Parathyroid adenoma (tissue), 2 donors: ENCODE measurements around the gene AGFG2.

Experiments used
- H2AFZ ChIP-seq: fragments of 300-600 bp; sonication (generic); one replicate; pipeline ENCODE4 v1.7.0; 2017; ENCODE audit warnings: antibody characterized with exemption, mild to moderate bottlenecking
- H3K27ac ChIP-seq: fragments of 300-600 bp; sonication (generic); one replicate; pipeline ENCODE4 v1.7.0; 2017
- H3K27me3 ChIP-seq: fragments of 300-600 bp; sonication (generic); one replicate; pipeline ENCODE4 v1.7.0; 2017; ENCODE audit warnings: low read length; ENCODE audit not compliant: control insufficient read depth, insufficient read depth
- H3K36me3 ChIP-seq: fragments of 300-600 bp; sonication (generic); one replicate; pipeline ENCODE4 v1.7.0; 2017; ENCODE audit warnings: low read length; ENCODE audit not compliant: control insufficient read depth, insufficient read depth
- H3K4me1 ChIP-seq: fragments of 300-600 bp; sonication (generic); one replicate; pipeline ENCODE4 v1.7.0; 2017; ENCODE audit warnings: control low read depth
- H3K4me2 ChIP-seq: fragments of 300-600 bp; sonication (generic); one replicate; pipeline ENCODE4 v1.7.0; 2017; ENCODE audit warnings: low read length
- H3K4me3 ChIP-seq: fragments of 300-600 bp; sonication (generic); one replicate; pipeline ENCODE4 v1.7.0; 2017; ENCODE audit warnings: low read depth, low read length
- H3K79me2 ChIP-seq: fragments of 300-600 bp; sonication (generic); one replicate; pipeline ENCODE4 v1.7.0; 2017; ENCODE audit warnings: control low read depth
- H3K9ac ChIP-seq: fragments of 300-600 bp; sonication (generic); one replicate; pipeline ENCODE4 v1.7.0; 2017; ENCODE audit warnings: mild to moderate bottlenecking
- H3K9me3 ChIP-seq: fragments of 300-600 bp; sonication (generic); one replicate; pipeline ENCODE4 v1.7.0; 2017; ENCODE audit warnings: low read length; ENCODE audit not compliant: control insufficient read depth
- TF ChIP-seq, protein P1 (sequence below): fragments of 300-600 bp; sonication (generic); IDR thresholded peaks from one replicate; pipeline ENCODE4 v1.7.0; 2017; ENCODE audit warnings: antibody characterized with exemption, mild to moderate bottlenecking
- donor health status: primary hyperparathyroidism.

The AGFG2 gene

DNA sequence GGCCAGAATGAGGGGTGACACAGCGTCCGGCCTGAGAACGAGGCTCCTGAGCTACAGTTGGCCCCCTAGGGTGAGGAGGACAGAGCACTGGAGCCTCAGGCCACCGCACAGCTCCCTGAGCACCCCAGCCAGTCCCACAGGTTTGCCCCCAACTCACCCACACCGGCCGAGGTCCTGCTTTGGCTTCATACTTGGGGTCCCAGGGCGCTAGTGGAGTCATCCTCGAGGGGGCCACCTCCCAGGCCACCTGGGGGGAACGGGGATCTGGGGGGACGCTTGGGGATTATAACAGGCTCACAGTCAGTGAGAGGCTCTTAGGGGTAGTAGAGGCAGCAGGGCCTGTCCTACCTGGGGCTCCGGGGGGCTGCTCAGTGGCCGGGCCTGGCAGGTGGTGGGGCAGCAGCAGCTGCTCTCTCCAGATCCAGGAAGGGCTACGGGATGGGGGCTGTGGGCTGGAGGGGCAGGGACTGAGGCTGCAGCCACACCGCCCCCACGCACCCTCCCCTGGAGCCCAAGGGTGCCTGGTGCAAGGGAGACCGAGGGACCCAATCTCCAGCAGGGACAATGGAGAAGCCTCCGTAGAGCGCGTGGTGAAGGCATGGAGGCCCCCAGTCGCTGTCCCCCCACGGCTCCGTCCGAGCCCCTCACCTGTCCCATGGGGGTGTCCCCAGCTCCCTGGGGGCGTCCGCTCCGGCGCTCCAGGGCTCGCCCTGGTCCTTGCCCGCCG lies 34.1 kb downstream of the AGFG2 start:
- Histone ChIP-seq H3K79me2 (no peaks in the 10 kb centered on the region), H3K4me2 (no peak overlapping the region), H3K4me3 (no peak overlapping the region), H3K9ac (no peak overlapping the region), H3K4me1 (peaks cover 2% of the 10 kb centered on the region), H3K9me3 (no peaks in the 10 kb centered on the region), H3K36me3 (no peaks in the 10 kb centered on the region), H2AFZ (no peak overlapping the region), H3K27me3 (no peaks in the 10 kb centered on the region), H3K27ac (no peak overlapping the region)
- TF ChIP-seq, protein P1, sequence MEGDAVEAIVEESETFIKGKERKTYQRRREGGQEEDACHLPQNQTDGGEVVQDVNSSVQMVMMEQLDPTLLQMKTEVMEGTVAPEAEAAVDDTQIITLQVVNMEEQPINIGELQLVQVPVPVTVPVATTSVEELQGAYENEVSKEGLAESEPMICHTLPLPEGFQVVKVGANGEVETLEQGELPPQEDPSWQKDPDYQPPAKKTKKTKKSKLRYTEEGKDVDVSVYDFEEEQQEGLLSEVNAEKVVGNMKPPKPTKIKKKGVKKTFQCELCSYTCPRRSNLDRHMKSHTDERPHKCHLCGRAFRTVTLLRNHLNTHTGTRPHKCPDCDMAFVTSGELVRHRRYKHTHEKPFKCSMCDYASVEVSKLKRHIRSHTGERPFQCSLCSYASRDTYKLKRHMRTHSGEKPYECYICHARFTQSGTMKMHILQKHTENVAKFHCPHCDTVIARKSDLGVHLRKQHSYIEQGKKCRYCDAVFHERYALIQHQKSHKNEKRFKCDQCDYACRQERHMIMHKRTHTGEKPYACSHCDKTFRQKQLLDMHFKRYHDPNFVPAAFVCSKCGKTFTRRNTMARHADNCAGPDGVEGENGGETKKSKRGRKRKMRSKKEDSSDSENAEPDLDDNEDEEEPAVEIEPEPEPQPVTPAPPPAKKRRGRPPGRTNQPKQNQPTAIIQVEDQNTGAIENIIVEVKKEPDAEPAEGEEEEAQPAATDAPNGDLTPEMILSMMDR: no peak

DNA sequence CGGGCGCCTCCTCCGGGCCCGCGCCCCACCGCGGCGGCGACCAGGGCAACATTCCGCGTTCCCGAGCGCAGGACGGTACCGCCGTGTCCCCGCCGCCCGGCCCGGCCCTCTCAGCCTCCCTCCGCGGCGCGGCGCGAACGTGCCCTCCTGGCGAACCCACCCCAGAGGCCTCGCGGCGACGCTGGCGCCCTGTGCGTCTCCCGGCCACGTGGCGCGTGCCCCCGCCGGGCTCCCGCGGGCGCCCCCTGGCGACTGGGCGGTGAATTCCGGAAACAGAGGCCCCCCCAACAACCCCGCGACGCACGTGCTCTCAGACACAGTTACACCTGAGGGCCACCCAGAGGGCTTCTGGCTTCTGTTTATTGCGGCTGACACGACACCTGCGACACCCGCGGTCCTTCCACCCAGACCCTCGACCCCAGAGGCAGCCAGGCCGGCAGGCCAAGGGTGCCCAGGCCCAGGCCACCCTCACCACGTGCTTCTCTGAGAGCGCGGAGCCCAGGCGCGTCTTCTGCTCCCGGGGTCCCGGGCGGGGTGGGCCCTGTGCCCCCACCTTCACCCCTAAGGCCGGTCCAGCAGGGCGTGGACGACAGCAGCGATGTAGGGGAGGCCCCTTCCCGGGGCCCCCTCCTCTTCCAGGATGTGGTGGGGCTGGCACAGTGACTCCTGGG lies 34.8 kb downstream of the AGFG2 start, which contains the start of gene SAP25:
Gene SAP25 (minus strand): TSS at position 210 of the 671 bp plus-strand sequence. CDS start 158 bp downstream, at position 52.
- Histone ChIP-seq H3K79me2 (no peaks in the 10 kb centered on the region), H3K9ac (no peak within 1 kb of the TSS), H3K4me3 (no peak within 1 kb of the TSS), H3K4me2 (no peak within 1 kb of the TSS), H2AFZ (no peak within 1 kb of the TSS), H3K27ac (no peak within 1 kb of the TSS), H3K4me1 (no peaks in the 10 kb centered on the region), H3K27me3 (no peaks in the 10 kb centered on the region), H3K9me3 (no peaks in the 10 kb centered on the region), H3K36me3 (no peaks in the 10 kb centered on the region)
- TF ChIP-seq, protein P1: no peak

DNA sequence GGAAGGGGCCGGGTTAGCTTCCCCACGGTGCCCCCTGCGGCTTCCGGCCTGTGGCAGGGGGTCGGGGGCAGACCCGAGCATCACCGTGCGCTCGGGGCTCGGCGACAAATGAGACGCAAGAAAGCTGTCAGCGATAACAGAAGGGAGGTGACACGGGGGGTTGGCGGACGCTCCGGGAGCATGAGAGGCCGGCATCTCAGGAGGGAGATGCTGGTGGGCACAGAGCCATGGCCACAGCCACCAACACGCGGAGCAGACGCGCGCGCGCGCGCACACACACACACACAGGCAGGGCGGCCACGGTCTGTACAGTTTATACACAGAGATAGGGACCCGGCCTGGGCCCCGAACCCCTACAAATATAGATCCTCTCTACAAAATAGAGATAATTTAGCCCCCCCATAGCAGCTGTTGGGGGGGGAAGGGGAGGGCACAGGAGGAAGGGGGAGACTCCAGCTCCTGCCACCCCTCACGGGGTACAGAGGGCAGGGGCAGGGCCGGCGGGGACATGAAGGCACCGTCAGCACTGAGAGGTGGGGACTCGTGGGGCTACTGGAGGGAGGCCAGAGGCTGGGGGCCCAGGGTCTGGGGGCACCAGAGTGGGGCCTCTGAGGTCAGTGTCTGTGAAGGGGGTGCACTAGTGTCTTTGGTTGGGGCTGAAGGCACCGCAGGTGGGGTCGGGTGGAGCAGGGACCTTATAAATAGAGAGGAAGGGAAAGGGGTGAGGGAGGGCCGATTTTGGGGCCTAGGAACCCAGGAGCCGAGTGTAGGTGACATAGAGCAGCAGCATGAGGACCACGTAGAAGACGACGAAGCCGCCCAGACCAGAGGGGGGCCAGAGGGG lies 35.6 kb downstream of the AGFG2 start:
- Histone ChIP-seq H3K9ac (no peak overlapping the region), H3K27ac (no peak overlapping the region), H3K27me3 (no peaks in the 10 kb centered on the region), H3K9me3 (no peaks in the 10 kb centered on the region), H3K4me1 (no peaks in the 10 kb centered on the region), H2AFZ (no peak overlapping the region), H3K4me3 (no peak overlapping the region), H3K79me2 (no peaks in the 10 kb centered on the region), H3K36me3 (no peaks in the 10 kb centered on the region), H3K4me2 (no peak overlapping the region)
- TF ChIP-seq, protein P1: no peak

- H3K9ac ChIP-seq: no peak overlapping the region
- no peak overlapping the region for H3K4me3 ChIP-seq
- H3K79me2 ChIP-seq: no peaks in the 10 kb centered on the region
- H3K4me1 ChIP-seq: no peaks in the 10 kb centered on the region
- no peak overlapping the region for H3K4me2 ChIP-seq
- H3K27me3 ChIP-seq: no peaks in the 10 kb centered on the region
- H3K36me3 ChIP-seq: no peaks in the 10 kb centered on the region
- no peak overlapping the region for H2AFZ ChIP-seq
- TF ChIP-seq, protein P1: no peak
- no peaks in the 10 kb centered on the region for H3K9me3 ChIP-seq
- no peak overlapping the region for H3K27ac ChIP-seq
Measured at GRCh38 chr7:100575206-100575631, 36.2 kb downstream of the AGFG2 start.
